PC-3 (cell line): ENCODE results near the gene SPATA18. TPM values are rescaled to one million over a fixed set of nuclear protein-coding genes. Genes with fewer than 3 reads are reported as not detected.

ENCODE experiments used
- ATAC-seq: fragments of 200-7000 bp; cut with Tn5 transposase; 2 replicates; pipeline ENCODE4 v1.9.1; 2020; ENCODE audit warnings: mild to moderate bottlenecking, moderate library complexity
- BruUV-seq: library from RNA; stranded (reverse); fragments of 400-500 nt; replicated peaks from 2 replicates; lab custom pipeline; 2021; lab: Mats Ljungman, UMichigan
- CTCF ChIA-PET: fragments of 300-600 bp; sonication (Branson Sonifier 250); formaldehyde crosslinking; loops from one replicate; lab custom pipeline; 2022; ENCODE audit warnings: antibody characterized with exemption; lab: Charles Lee
- POLR2A ChIA-PET: fragments of 300-600 bp; sonication (Branson Sonifier 250); formaldehyde crosslinking; loops from one replicate; lab custom pipeline; 2022; ENCODE audit warnings: antibody characterized with exemption; ENCODE audit not compliant: unreplicated experiment; lab: Charles Lee
- DNase-seq: peaks from one replicate; pipeline ENCODE4 v3.0.0-alpha.2; 2015
- H2AFZ ChIP-seq: fragments of 300-600 bp; sonication (generic); 2 replicates; pipeline ENCODE4 v1.6.0; 2016; ENCODE audit warnings: antibody characterized with exemption, low read length
- H3F3A ChIP-seq: fragments of 300-600 bp; sonication (generic); one replicate; pipeline ENCODE4 v1.6.0; 2017; ENCODE audit warnings: antibody characterized with exemption, low read length, control low read depth, mild to moderate bottlenecking; ENCODE audit not compliant: unreplicated experiment
- H3K27ac ChIP-seq: fragments of 300-600 bp; sonication (generic); 2 replicates; pipeline ENCODE4 v1.5.1; 2016; ENCODE audit warnings: mild to moderate bottlenecking, low read length
- H3K27me3 ChIP-seq: fragments of 300-600 bp; sonication (generic); 2 replicates; pipeline ENCODE4 v1.6.1; 2016; ENCODE audit warnings: low read length, mixed read lengths
- H3K36me3 ChIP-seq: fragments of 300-600 bp; sonication (generic); 2 replicates; pipeline ENCODE4 v1.6.1; 2016; ENCODE audit warnings: low read depth, mixed run types, low read length, mixed read lengths
- H3K4me1 ChIP-seq: fragments of 300-600 bp; sonication (generic); 2 replicates; pipeline ENCODE4 v1.5.1; 2016; ENCODE audit warnings: low read length; ENCODE audit not compliant: insufficient read depth
- H3K4me2 ChIP-seq: fragments of 300-600 bp; sonication (generic); 2 replicates; pipeline ENCODE4 v1.6.0; 2016; ENCODE audit warnings: low read length
- H3K4me3 ChIP-seq: fragments of 300-600 bp; sonication (generic); 2 replicates; pipeline ENCODE4 v1.5.1; 2016; ENCODE audit warnings: mild to moderate bottlenecking, low read length, mixed read lengths
- H3K79me2 ChIP-seq: fragments of 300-600 bp; sonication (generic); 2 replicates; pipeline ENCODE4 v1.6.1; 2017; ENCODE audit warnings: low read length, mixed read lengths
- H3K9ac ChIP-seq: fragments of 300-600 bp; sonication (generic); 2 replicates; pipeline ENCODE4 v1.6.0; 2016; ENCODE audit warnings: mild to moderate bottlenecking, low read length
- H3K9me2 ChIP-seq: fragments of 300-600 bp; sonication (generic); replicated peaks from 2 replicates; pipeline ENCODE4 v1.6.1; 2016; ENCODE audit warnings: mixed run types, low read length, mixed read lengths
- H3K9me3 ChIP-seq: fragments of 300-600 bp; sonication (generic); 2 replicates; pipeline ENCODE4 v1.6.1; 2016; ENCODE audit warnings: low read length, mixed read lengths
- H4K20me1 ChIP-seq: fragments of 300-600 bp; sonication (generic); 2 replicates; pipeline ENCODE4 v1.6.1; 2016; ENCODE audit warnings: low read length, mixed read lengths
- EZH2 ChIP-seq: fragments of 300-600 bp; sonication (generic); IDR thresholded peaks from one replicate; pipeline ENCODE4 v1.6.1; 2017; ENCODE audit warnings: antibody characterized with exemption, mild to moderate bottlenecking, low read length; ENCODE audit not compliant: unreplicated experiment
- EZH2phosphoT487 ChIP-seq: fragments of 300-600 bp; sonication (generic); IDR thresholded peaks from 2 replicates; pipeline ENCODE4 v1.6.1; 2018; ENCODE audit warnings: mild to moderate bottlenecking, antibody characterized with exemption, low read length, borderline replicate concordance
- intact Hi-C: fragments of 100-400 bp; cut with micrococcal nuclease; formaldehyde crosslinking; loops from 2 replicates; pipeline ENCODE4 v1.9.0; 2023
- total RNA-seq: library from RNA; depleted of rRNA; stranded (reverse); fragments of >200 nt; gene quantifications from 2 replicates; pipeline ENCODE4 v1.2.3, GENCODE V29; 2014
- TF ChIP-seq, protein P1 (sequence below): fragments of 300-600 bp; sonication (generic); conservative IDR thresholded peaks from 2 replicates; pipeline ENCODE4 v1.5.1; 2017; ENCODE audit warnings: antibody characterized with exemption, low read depth, mild to moderate bottlenecking, low read length

Gene SPATA18
- total RNA-seq, 1 experiment from 2014 or later: not detected

- Histone ChIP-seq H3F3A (no peaks in the 10 kb centered on the region), H3K4me3 (no peak overlapping the region), H3K4me1 (peaks cover 43% of the 10 kb centered on the region), H3K9me3 (no peaks in the 10 kb centered on the region), H4K20me1 (no peaks in the 10 kb centered on the region), H3K4me2 (no peak overlapping the region), H2AFZ (no peak overlapping the region), H3K79me2 (no peaks in the 10 kb centered on the region), H3K9me2 (no peaks in the 10 kb centered on the region; the same call in 1 of the 2 replicates), H3K27ac (no peak overlapping the region), H3K36me3 (no peaks in the 10 kb centered on the region), H3K27me3 (no peaks in the 10 kb centered on the region), H3K9ac (no peak overlapping the region)
- no peak for TF ChIP-seq EZH2phosphoT487
- TF ChIP-seq, protein P1, sequence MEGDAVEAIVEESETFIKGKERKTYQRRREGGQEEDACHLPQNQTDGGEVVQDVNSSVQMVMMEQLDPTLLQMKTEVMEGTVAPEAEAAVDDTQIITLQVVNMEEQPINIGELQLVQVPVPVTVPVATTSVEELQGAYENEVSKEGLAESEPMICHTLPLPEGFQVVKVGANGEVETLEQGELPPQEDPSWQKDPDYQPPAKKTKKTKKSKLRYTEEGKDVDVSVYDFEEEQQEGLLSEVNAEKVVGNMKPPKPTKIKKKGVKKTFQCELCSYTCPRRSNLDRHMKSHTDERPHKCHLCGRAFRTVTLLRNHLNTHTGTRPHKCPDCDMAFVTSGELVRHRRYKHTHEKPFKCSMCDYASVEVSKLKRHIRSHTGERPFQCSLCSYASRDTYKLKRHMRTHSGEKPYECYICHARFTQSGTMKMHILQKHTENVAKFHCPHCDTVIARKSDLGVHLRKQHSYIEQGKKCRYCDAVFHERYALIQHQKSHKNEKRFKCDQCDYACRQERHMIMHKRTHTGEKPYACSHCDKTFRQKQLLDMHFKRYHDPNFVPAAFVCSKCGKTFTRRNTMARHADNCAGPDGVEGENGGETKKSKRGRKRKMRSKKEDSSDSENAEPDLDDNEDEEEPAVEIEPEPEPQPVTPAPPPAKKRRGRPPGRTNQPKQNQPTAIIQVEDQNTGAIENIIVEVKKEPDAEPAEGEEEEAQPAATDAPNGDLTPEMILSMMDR: no peak
- no peak for TF ChIP-seq EZH2
- intact Hi-C loops: loop anchor here (10.0 kb wide), 2 partner anchors 269 to 439 kb away; no protein-coding TSS in a partner anchor
- no peak for ATAC-seq
- ChIA-PET POLR2A (no interaction called here), CTCF (no interaction called here)
- DNase-seq: no peak
- no TSS peak for BruUV-seq
Observed at GRCh38 chr4:52106191-52106590, 55.1 kb downstream of the SPATA18 start.

- no peak for DNase-seq
Observed at GRCh38 chr4:52106660-52107059, 55.6 kb downstream of the SPATA18 start.

More at GRCh38 chr4:52106660-52107059, 55.6 kb downstream of the SPATA18 start:
- Histone ChIP-seq H3K9me2 (no peaks in the 10 kb centered on the region; the same call in 1 of the 2 replicates), H3K79me2 (no peaks in the 10 kb centered on the region), H4K20me1 (no peaks in the 10 kb centered on the region), H3K36me3 (no peaks in the 10 kb centered on the region), H3K4me3 (no peak overlapping the region), H3K4me2 (no peak overlapping the region), H3K27me3 (no peaks in the 10 kb centered on the region), H2AFZ (no peak overlapping the region), H3K4me1 (peaks cover 39% of the 10 kb centered on the region), H3K9ac (no peak overlapping the region), H3F3A (no peaks in the 10 kb centered on the region), H3K27ac (no peak overlapping the region), H3K9me3 (no peaks in the 10 kb centered on the region)
- intact Hi-C loops: loop anchor here (10.0 kb wide), 2 partner anchors 268 to 438 kb away; no protein-coding TSS in a partner anchor
- ChIA-PET CTCF (no interaction called here), POLR2A (interaction anchor here (0.6 kb wide), 1 partner anchor 1804 kb away, joined by 3 read pairs; no protein-coding TSS in a partner anchor)
- TF ChIP-seq EZH2phosphoT487 (no peak), EZH2 (no peak)
- TF ChIP-seq, protein P1: no peak
- ATAC-seq: no peak
- BruUV-seq: no TSS peak
